ENCODE measurements around the gene MAPKAPK5. TPM values are rescaled to one million over a fixed set of nuclear protein-coding genes. Genes with fewer than 3 reads are reported as not detected.
"Not testable (repeated sequence)": the region's sequence is repeated elsewhere in the genome, so short reads cannot be mapped to it uniquely, and the experiment has no call there.

MAPKAPK5 gene
- total and polyA plus RNA-seq, 10 donors: 12.7 to 56.4 (median 43.1) TPM

- Histone ChIP-seq H3K9me3 (no peaks in the 10 kb centered on the region), H3K27me3 (replicated peaks in 1 of 7) (no peaks in the 10 kb centered on the region), H3K4me1 (peaks cover 0 to 23% (median 2%) of the 10 kb centered on the region in 6 donors), H3K4me3 (no peak overlapping the region), H3K36me3 (no peaks in the 10 kb centered on the region), H3K27ac (peak overlapping the region in 1 of 8 donors; percentile 38)
- intact Hi-C loops (cut with DNase I; ENCODE audit: low total_unique reads): no loop called here
- DNase-seq: no peak
- WGBS, 5 donors: 42 to 68% (median 62%) methylated on average over 2 of the region's 2 CpGs
- TF ChIP-seq CTCF (IDR thresholded peaks at IDR 0.05 in 8 of 11, conservative IDR thresholded peaks at IDR 0.05 in 3 of 11) (no peak), POLR2A (IDR thresholded peaks at IDR 0.05) (no peak), POLR2AphosphoS5 (IDR thresholded peaks at IDR 0.05) (no peak)
Observed at GRCh38 chr12:111826992-111827391, 15.0 kb upstream of the MAPKAPK5 start.

GRCh38 chr12:111827907-111828306 is 14.1 kb upstream of the MAPKAPK5 start:
- no peak overlapping the region for H3K4me3 ChIP-seq
- no peak for TF ChIP-seq POLR2A (IDR thresholded peaks at IDR 0.05)
- TF ChIP-seq CTCF (IDR thresholded peaks at IDR 0.05 in 8 of 11, conservative IDR thresholded peaks at IDR 0.05 in 3 of 11): no peak
- no peak for TF ChIP-seq POLR2AphosphoS5 (IDR thresholded peaks at IDR 0.05)
- peaks cover 0 to 18% (median 2%) of the 10 kb centered on the region in 6 donors for H3K4me1 ChIP-seq
- H3K9me3 ChIP-seq: no peaks in the 10 kb centered on the region
- H3K36me3 ChIP-seq: no peaks in the 10 kb centered on the region
- WGBS, 5 donors: 82 to 92% (median 90%) methylated on average over 4 of the region's 4 CpGs
- H3K27me3 ChIP-seq (replicated peaks in 1 of 7): no peaks in the 10 kb centered on the region
- no peak for DNase-seq
- H3K27ac ChIP-seq: no peak overlapping the region
- intact Hi-C loops (cut with DNase I; ENCODE audit: low total_unique reads): no loop called here

- Histone ChIP-seq H3K9me3 (no peaks in the 10 kb centered on the region), H3K27me3 (replicated peaks in 1 of 7) (no peaks in the 10 kb centered on the region), H3K36me3 (no peaks in the 10 kb centered on the region), H3K4me3 (no peak overlapping the region), H3K4me1 (peaks cover 0 to 12% (median under 1%) of the 10 kb centered on the region in 6 donors), H3K27ac (no peak overlapping the region)
- no peak for TF ChIP-seq POLR2A (IDR thresholded peaks at IDR 0.05)
- no peak for TF ChIP-seq CTCF (IDR thresholded peaks at IDR 0.05 in 8 of 11, conservative IDR thresholded peaks at IDR 0.05 in 3 of 11)
- TF ChIP-seq POLR2AphosphoS5 (IDR thresholded peaks at IDR 0.05): no peak
- intact Hi-C loops (cut with DNase I; ENCODE audit: low total_unique reads): no loop called here
- DNase-seq: no peak
- 84 to 88% (median 85%) methylated on average over 8 of the region's 8 CpGs for WGBS, 5 donors
Observed at GRCh38 chr12:111828338-111828979, 13.6 kb upstream of the MAPKAPK5 start.

GRCh38 chr12:111829635-111830034 is 12.4 kb upstream of the MAPKAPK5 start:
- WGBS, 5 donors: 73 to 89% (median 83%) methylated on average over 3 of the region's 3 CpGs
- H3K36me3 ChIP-seq; H3K27ac ChIP-seq; H3K27me3 ChIP-seq (replicated peaks in 1 of 7); H3K4me1 ChIP-seq; DNase-seq; H3K9me3 ChIP-seq; H3K4me3 ChIP-seq; intact Hi-C loops (cut with DNase I; ENCODE audit: low total_unique reads): not testable (repeated sequence)

Measured in spleen (tissue), 11 donors.